GM12872 (cell line): ENCODE results near the gene ZNF516.

ENCODE experiments used
- TF ChIP-seq, protein P1 (sequence below): IDR thresholded peaks from 3 replicates; pipeline ENCODE4 v1.5.1; 2011; ENCODE audit warnings: low read depth, mild to moderate bottlenecking, low read length, moderate library complexity; ENCODE audit not compliant: insufficient read depth

The ZNF516 gene

DNA sequence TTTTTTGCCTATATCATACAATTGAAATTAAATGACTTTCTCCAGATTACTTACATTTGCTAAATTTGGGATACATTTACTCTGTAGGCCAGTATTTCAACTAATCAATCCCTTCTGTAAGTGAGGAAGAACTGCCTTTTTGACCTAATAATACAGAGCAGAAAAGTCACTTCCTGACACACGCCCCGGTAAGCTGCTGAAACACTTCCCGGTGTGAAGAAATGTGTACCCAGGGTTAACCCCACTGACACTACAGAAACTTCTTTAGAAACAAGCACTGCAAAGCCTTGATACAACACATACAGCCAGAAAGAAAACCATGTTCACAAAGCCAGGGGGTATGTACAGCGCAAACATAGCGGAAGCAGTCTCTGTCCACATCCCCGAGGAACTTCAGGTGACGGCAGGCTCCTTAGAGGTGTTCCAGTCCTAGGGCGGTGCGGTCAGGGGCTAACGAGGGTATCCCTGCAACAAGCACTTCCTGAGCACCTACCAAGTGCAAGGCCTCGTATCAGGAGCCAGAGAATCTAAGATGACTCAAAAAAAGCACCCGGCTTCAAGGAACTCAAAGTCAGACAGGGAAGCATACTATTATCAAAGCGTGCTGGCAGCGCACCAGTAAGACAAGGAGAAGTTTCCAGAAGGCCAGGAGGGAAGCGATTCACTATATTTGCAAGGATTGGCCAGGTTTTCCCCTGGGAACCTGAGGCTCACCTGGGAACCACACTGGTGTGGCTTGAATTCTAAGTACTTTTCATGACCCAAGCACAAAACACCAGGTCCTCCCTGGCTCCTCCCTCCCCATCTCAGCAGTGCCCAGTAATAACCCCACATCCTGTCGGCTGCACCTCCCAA, 46.6 kb downstream of the ZNF516 start:
- TF ChIP-seq, protein P1, sequence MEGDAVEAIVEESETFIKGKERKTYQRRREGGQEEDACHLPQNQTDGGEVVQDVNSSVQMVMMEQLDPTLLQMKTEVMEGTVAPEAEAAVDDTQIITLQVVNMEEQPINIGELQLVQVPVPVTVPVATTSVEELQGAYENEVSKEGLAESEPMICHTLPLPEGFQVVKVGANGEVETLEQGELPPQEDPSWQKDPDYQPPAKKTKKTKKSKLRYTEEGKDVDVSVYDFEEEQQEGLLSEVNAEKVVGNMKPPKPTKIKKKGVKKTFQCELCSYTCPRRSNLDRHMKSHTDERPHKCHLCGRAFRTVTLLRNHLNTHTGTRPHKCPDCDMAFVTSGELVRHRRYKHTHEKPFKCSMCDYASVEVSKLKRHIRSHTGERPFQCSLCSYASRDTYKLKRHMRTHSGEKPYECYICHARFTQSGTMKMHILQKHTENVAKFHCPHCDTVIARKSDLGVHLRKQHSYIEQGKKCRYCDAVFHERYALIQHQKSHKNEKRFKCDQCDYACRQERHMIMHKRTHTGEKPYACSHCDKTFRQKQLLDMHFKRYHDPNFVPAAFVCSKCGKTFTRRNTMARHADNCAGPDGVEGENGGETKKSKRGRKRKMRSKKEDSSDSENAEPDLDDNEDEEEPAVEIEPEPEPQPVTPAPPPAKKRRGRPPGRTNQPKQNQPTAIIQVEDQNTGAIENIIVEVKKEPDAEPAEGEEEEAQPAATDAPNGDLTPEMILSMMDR: no peak

DNA sequence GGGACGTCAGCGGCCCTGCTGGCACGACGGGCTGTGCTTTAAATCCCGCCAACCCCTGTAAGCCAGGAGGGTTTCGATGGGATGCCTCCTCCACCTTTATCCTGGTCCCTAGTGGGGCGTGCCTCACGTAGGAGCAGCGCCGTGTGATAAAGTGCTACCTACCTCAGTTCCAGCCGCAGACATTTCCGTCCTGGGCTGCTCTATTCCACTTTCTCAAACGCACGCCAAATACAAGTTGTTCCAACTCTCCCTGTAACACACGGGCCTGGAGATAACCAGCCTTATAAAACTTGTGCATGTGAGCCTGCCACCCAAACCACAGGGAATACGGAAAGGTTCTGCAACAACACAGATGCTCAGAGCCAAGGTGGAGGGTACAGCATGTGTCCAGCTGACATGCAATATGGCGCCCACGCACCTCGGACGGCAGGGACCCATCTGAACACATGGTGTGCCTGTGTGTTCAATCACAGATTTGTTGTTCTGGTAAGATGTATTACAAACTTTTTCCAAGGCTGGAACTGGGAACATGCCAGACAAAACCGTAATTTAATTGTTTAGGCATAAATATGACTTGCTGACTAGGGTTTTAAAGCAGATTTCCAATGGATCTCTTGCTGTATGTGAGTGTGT, 47.7 kb downstream of the ZNF516 start:
- TF ChIP-seq, protein P1: no peak

DNA sequence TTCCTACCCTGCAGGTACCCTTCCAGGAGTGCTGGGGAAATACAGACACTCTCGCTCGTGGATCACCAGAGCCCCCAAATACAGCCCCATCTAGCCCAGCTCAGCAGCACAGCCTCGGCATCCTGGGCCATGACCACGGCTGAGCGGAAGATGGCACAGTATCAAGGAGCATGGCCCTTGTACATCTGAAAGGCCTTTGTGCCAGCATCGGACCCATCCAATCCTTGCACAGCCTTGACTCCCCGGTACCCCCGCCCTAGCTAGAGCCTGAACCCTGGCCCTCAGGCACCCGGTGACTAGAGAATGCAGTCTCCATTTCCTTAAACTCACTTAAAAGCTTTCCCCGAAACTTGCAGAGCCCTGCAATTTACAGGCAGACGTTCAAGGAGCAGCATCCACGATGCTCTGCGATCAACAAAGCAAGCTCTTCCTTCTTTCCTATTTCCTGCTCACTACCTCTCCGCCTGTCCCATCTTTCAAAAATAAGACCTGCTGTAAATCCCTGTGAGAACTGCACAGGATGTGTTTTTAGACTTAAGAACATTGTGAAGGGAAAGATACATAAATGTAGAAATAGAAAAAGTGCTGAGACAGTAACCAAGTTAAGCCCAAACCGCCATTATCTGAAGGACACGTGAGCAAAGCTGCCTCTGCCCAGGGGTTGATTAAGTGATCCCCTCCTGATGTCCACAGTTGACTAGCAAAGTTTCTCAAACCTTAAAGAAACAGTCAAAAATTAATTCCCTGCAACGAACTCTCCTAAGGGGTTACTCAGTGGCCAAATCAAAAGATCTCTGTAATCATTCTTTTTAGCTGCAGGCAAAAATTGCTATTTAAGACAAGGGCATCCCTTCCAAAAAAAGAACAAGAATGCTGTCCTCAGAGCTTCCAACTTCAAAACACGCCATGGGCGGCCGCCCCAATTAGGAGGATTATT, 48.5 kb downstream of the ZNF516 start:
- TF ChIP-seq, protein P1: no peak

DNA sequence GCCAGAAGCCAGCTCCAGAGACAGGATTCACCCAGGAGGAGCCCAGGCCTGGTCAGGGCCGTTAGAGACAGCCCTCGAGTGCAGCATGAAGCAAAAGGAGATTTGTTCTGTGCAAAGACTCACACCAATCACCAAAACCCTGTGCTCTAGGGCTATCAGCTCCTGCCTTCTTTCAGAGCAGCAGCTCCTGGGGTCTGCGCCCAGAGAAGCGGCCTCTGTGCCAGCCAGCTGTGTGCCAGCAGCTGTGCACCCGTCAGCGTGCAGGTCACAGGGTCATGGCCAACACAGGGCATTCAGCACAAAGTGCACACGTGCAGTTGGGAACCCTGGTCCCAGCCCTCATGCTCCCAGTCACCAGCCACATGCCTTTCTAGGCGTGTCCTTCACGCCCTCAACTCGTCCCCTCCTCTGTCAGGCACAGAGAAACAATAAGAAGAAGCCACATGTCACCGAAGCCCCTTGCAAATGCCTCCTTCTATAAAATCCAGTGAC, 49.3 kb downstream of the ZNF516 start:
- TF ChIP-seq, protein P1: no peak

DNA sequence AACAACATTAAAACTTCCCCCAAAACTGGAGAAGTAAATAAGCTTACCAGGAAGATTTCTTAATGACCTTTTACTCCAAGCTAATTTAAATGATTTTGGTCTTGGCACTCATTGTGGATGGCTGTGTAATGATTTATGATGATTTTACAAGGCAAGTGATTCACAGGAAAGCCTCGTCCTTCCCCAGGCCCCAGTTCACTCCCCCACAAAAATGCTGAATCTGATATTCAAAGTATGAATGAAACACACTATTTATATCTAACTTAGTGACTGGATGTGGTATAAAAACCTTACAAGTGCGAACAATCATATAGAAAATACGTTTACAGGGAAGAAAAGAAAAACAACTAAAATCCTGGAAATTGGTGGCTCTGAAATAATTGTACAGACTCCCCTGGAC, 49.8 kb downstream of the ZNF516 start:
- TF ChIP-seq, protein P1: no peak

DNA sequence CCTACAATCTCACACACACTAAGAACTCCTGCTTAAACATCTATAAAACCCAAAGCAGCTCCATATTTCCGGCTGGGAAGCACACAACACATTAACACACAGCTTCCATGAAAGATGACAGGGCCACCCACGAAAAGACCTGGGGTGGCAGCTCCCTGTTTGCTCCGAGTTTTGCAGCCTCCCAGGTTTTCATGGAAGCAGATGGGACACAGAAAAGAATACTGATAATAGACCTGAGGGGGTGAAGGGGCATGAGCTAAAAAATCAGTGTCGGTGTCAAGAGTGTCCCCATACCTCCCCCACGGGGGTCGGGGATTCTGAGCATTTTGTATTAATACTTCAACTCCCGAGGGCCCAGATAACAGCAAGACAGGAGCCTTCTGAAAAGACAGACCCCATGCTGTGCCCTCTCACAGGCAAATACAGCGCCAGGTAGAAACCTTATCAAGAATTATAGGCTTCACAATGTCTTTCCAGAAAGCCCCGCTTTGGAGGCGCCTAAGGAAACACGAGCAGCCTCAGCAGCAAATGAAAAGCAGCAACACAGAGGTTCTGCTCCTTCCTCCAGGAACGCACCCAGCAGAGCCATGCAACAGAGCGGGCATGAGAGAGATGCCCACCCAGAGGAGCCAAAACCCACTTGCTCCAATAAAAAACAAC, 50.5 kb downstream of the ZNF516 start:
- TF ChIP-seq, protein P1: no peak
